ENCODE data around the gene XRCC1. TPM values are rescaled to one million over a fixed set of nuclear protein-coding genes. Genes with fewer than 3 reads are reported as not detected.
"Not testable (repeated sequence)": the region's sequence is repeated elsewhere in the genome, so short reads cannot be mapped to it uniquely, and the experiment has no call there.

XRCC1 gene
- total and polyA plus RNA-seq, 11 donors: 11.2 to 21.3 (median 16.6) TPM

DNA sequence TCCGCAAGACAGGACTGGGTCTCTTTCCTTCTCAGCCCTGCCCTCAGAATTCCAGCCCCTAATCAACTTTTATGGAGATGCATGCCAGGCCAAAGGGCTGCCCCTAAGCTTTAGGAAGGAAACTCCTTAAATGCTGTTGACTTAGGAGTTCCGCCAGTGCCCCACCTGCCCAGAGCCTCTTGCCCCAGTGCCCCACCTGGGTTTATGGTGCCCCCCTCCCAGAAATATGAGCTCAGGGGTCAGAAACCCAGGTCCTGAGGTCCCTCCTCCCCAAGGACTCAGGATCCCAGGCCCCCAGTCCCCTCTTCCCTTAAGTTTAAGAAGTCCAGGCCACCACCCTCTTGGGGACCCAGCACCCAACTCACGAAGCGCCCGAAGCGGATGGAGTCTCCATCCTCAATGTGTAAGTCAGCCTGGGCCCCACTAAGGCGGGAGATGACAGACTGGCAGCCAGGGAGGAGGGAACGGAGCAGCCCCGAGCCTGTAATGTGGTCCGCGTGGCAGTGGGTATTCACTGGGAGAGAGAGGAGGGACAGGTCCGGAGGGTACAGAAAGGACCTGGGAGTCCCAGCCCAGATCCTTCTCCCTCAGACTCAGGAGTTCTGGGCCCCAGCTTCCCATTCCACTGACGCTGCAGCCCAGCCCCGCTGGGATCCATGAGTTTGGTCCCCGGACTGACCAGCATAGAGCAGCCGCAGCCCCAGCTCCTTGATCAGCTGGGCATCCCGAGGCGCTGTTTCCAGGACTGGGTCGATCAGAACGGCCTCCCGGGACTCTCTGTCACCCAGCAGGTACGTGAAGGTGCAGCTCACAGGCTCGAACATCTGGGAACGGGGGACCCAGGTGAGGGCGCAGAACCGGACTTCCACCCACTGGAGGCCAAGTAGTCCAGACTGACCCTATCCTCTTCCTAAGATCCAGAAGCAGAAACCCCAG, 49.2 kb downstream of the XRCC1 start:
- DNase-seq: peak in 2 of 5 donors; percentile 32 to 42
- Histone ChIP-seq H3K27me3 (no peaks in the 10 kb centered on the region), H3K4me3 (peak overlapping the region; percentile 68 to 98 (median 90)), H3K4me1 (peaks cover 0 to 30% (median 22%) of the 10 kb centered on the region in 12 donors), H3K9me3 (no peaks in the 10 kb centered on the region), H3K36me3 (peaks cover 0 to 2% (median 0%) of the 10 kb centered on the region in 9 donors), H3K27ac (peak overlapping the region in 11 of 12 donors; percentile 55 to 90 (median 85))
- no peak for TF ChIP-seq POLR2A (IDR thresholded peaks at IDR 0.05)
- TF ChIP-seq, protein P1, sequence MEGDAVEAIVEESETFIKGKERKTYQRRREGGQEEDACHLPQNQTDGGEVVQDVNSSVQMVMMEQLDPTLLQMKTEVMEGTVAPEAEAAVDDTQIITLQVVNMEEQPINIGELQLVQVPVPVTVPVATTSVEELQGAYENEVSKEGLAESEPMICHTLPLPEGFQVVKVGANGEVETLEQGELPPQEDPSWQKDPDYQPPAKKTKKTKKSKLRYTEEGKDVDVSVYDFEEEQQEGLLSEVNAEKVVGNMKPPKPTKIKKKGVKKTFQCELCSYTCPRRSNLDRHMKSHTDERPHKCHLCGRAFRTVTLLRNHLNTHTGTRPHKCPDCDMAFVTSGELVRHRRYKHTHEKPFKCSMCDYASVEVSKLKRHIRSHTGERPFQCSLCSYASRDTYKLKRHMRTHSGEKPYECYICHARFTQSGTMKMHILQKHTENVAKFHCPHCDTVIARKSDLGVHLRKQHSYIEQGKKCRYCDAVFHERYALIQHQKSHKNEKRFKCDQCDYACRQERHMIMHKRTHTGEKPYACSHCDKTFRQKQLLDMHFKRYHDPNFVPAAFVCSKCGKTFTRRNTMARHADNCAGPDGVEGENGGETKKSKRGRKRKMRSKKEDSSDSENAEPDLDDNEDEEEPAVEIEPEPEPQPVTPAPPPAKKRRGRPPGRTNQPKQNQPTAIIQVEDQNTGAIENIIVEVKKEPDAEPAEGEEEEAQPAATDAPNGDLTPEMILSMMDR (IDR thresholded peaks at IDR 0.05): no peak
- 5 to 20% (median 9%) methylated on average over 13 to 26 of the region's 26 CpGs for WGBS, 4 donors
- intact Hi-C loops (cut with DNase I): no loop called here
- peak; percentile 19 to 38 (median 30) for ATAC-seq

DNA sequence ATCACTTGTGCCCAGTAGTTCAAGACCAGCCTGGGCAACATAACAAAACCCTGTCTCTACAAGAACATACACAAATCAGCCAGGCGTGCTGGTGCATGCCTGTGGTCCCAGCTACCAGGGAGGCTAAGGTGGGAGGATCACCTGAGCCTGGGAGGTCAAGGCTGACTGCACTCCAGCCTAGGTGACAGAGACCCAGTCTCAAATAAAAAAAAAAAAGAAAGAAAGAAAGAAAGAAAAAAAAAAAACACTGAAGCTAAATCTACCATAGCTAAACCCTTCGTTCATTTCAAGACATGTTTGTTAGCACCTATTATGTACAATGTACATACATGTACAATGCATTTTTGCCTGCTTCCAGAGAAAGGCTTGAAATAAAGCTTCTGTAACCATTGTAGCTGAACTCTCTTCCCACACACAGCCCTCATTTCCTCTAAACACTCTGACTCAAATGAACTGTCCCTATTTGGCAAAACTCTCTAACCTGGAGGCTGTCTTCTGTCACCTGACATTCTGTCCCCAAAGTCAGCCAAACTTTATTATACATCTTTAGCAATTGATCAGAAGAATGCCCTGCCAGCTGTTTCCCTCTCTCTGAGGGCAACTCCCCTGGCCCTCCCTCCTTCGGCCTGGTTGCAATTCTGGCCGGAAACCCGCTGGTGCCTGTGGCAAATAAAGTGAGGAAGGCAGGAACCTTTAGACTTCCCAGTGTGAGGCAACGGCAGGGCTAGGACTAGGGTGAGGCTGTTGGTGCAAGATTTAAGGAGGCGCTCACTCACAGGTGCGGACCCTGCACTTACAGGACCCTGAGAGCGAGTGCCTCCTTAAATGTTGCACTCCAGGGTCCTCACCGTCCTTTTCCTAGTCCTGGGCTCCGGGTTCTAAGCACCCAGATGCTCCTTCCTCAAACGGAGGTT, 50.1 kb downstream of the XRCC1 start:
- intact Hi-C loops (cut with DNase I): loop anchor here in 1 of 10 donors (5.0 kb wide), 1 partner anchor 63 kb away; no protein-coding TSS in a partner anchor
- Histone ChIP-seq H3K4me1 (peaks cover 0 to 30% (median 22%) of the 10 kb centered on the region in 12 donors), H3K9me3 (no peaks in the 10 kb centered on the region), H3K27ac (peak overlapping the region in 11 of 12 donors; percentile 39 to 90 (median 85)), H3K27me3 (no peaks in the 10 kb centered on the region), H3K4me3 (peak overlapping the region in 11 of 12 donors; percentile 68 to 98 (median 91)), H3K36me3 (peaks cover 0 to 11% (median 0%) of the 10 kb centered on the region in 9 donors)
- TF ChIP-seq POLR2A (IDR thresholded peaks at IDR 0.05): no peak
- TF ChIP-seq, protein P1 (IDR thresholded peaks at IDR 0.05): no peak
- WGBS, 4 donors: 21 to 46% (median 27%) methylated on average over 10 to 12 of the region's 12 CpGs
- DNase-seq (peak in 4 of 5 donors; percentile 46 to 71 (median 60)), ATAC-seq (peak; percentile 35 to 63 (median 43))

DNA sequence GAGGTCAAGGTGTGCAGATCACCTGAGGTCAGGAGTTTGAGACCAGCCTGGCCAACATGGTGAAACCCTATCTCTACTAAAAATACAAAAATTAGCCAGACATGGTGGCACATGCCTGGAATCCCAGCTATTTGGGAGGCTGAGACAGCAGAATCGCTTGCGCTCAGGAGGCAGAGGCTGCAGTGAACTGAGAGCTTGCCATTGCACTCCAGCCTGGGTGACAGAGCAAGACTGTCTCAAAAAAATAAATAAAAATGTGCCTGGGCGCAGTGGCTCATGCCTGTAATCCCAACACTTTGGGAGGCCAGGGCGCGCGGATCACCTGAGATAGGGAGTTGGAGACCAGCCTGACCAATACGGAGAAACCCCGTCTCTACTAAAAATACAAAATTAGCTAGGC, 51.6 kb downstream of the XRCC1 start:
- intact Hi-C loops (cut with DNase I): loop anchor here in 1 of 10 donors (5.0 kb wide), 1 partner anchor 61 kb away; no protein-coding TSS in a partner anchor
- DNase-seq, H3K27me3 ChIP-seq, ATAC-seq, H3K9me3 ChIP-seq, H3K4me3 ChIP-seq, H3K27ac ChIP-seq: not testable (repeated sequence)
- Histone ChIP-seq H3K36me3 (peaks cover 0 to 11% (median 0%) of the 10 kb centered on the region in 9 donors), H3K4me1 (peaks cover 0 to 38% (median 22%) of the 10 kb centered on the region in 12 donors)
- WGBS, 4 donors: 95 to 99% (median 97%) methylated on average over 8 of the region's 8 CpGs

DNA sequence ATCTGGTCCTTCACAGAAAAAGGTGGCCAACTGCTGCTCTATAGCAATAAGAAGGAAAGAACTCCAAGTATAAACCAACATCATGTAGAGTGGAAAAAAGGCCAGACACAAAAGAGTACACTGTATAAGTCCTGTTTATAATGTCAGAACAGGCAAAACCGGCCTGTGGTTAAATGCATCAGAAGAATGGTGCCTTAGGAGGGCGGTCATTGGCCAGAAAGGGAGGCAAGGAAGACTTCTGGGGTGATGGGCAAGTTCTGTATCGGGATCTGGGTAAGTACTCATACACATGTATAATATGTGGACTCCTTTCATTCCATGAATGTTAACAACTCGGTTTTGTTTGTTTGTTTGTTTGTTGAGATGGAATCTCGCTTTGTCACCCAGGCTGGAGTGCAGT, 52.4 kb downstream of the XRCC1 start:
- WGBS, 4 donors: 88 to 91% (median 90%) methylated on average over 5 of the region's 5 CpGs
- Histone ChIP-seq H3K36me3 (peaks cover 0 to 11% (median 0%) of the 10 kb centered on the region in 9 donors), H3K9me3 (no peaks in the 10 kb centered on the region), H3K27me3 (no peaks in the 10 kb centered on the region), H3K4me1 (peaks cover 0 to 38% (median 21%) of the 10 kb centered on the region in 12 donors), H3K4me3 (no peak overlapping the region), H3K27ac (no peak overlapping the region)
- TF ChIP-seq, protein P1 (IDR thresholded peaks at IDR 0.05): no peak
- TF ChIP-seq POLR2A (IDR thresholded peaks at IDR 0.05): no peak
- ATAC-seq: no peak
- intact Hi-C loops (cut with DNase I): loop anchor here in 1 of 10 donors (5.0 kb wide), 1 partner anchor 61 kb away; no protein-coding TSS in a partner anchor
- no peak for DNase-seq

Measured in heart left ventricle (tissue), 16 donors.